Naive B cell (primary cell): ENCODE results near the gene STAT1. TPM values are rescaled to one million over a fixed set of nuclear protein-coding genes. Genes with fewer than 3 reads are reported as not detected.

Experiments used
- ATAC-seq, 2 donors: fragments of 150-1000 bp; cut with Tn5 transposase; 2 replicates each; pipeline ENCODE4 v1.10.0; 2021; ENCODE audit warnings: low read depth in 2 of 2, mild to moderate bottlenecking in 2 of 2, moderate library complexity in 2 of 2
- DNase-seq: peaks from one replicate; pipeline ENCODE4 v3.0.0; 2022
- H3K27ac Mint-ChIP-seq, 6 donors: one replicate each; pipeline ENCODE4 v1.8.0; 2020 to 2022; ENCODE audit warnings: mild to moderate bottlenecking in 6 of 6, mixed read lengths in 6 of 6, moderate library complexity in 5 of 6, inconsistent platforms in 2 of 6
- H3K27me3 Mint-ChIP-seq, 3 donors: one replicate each; pipeline ENCODE4 v1.8.0; 2021 to 2022; ENCODE audit warnings: mixed read lengths in 3 of 3, mild to moderate bottlenecking in 1 of 3
- H3K36me3 Mint-ChIP-seq, 2 donors: one replicate each; pipeline ENCODE4 v1.8.0; 2020 to 2022; ENCODE audit warnings: mixed read lengths in 2 of 2, inconsistent platforms in 1 of 2, mild to moderate bottlenecking in 1 of 2
- H3K4me1 Mint-ChIP-seq, 3 donors: one replicate each; pipeline ENCODE4 v1.8.0; 2020 to 2022; ENCODE audit warnings: mixed read lengths in 3 of 3, inconsistent platforms in 1 of 3, mild to moderate bottlenecking in 1 of 3, moderate library complexity in 1 of 3
- H3K4me3 Mint-ChIP-seq, 8 donors: one replicate each; pipeline ENCODE4 v1.8.0; 2020 to 2022; ENCODE audit warnings: mild to moderate bottlenecking in 8 of 8, mixed read lengths in 8 of 8, moderate library complexity in 8 of 8, inconsistent platforms in 2 of 8
- H3K9me3 Mint-ChIP-seq, 7 donors: one replicate each; pipeline ENCODE4 v1.8.0; 2020 to 2022; ENCODE audit warnings: mixed read lengths in 7 of 7, mild to moderate bottlenecking in 5 of 7, inconsistent platforms in 2 of 7, moderate library complexity in 1 of 7
- polyA plus RNA-seq, 6 donors: library from polyadenylated mRNA; unstranded; fragments of 300-500 nt; fragmentation: Illumina TruSeq; gene quantifications; one replicate each; pipeline ENCODE4 v1.2.3, GENCODE V29; 2021; ENCODE audit warnings: low read depth in 6 of 6

STAT1 gene
- polyA plus RNA-seq, 6 donors from 2014 or later, result 36.9 to 140 (median 54.8) TPM

DNA sequence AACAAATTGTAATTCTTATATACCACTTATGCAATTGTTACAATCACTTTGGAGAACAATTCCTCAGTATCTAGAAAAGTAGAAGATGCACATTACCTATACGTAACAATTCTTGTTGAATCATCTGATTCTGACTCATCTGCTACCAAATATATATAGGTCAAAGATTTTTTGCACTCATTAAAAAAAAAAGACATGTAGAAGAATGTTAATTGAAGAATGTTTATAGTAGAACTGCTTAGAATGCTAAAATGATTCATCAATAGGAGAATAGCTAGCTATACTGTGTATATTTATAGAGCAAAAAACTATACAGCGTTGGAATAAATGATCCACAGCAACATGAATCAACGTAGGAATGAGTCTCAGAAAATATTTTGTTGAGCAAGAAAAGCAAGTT lies 29.5 kb upstream of the STAT1 start:
- Mint-ChIP-seq H3K27me3 (peaks cover 4 to 19% (median 18%) of the 10 kb centered on the region in 3 donors), H3K27ac (no peak overlapping the region), H3K4me1 (no peaks in the 10 kb centered on the region), H3K36me3 (no peaks in the 10 kb centered on the region), H3K9me3 (peaks cover 0 to 10% (median 4%) of the 10 kb centered on the region in 7 donors), H3K4me3 (no peak overlapping the region)
- ATAC-seq (no peak), DNase-seq (no peak)

DNA sequence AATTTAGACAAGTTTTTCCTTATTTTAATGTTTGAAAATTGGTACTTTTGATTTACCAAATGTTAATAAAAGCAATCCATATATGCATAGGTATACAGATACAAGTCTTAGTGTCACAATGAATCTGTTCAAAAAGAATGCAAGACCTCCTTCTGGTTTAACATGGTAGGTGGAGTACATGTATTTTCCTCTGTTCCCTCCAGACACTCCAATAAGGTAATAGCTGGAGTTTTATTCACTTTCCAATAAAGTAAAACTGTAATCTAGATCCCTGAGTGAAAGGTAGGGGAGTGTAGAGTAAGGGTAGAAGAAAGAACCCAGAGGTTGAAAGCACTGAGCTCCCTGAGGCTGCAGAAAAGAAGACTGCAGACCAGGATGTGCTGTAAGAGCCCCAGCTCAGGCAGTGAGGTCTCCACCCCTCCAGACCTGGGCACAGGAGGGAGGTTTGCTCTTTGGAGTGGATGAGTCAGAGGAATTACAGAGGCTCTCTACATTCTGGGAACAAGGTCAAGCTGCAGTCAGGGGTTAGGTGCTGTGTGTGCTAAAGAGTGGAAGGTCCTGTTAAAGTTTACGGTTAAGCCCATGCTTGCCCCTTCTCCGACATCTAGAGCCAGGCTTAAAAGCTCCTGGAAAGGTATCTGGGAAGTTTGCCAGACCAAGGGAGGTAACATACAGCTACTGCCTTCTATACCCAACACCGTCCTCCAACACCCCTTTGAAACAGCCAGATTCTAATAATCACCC lies 27.6 kb upstream of the STAT1 start:
- Mint-ChIP-seq H3K36me3 (no peaks in the 10 kb centered on the region), H3K4me1 (no peaks in the 10 kb centered on the region), H3K27me3 (peaks cover 4 to 19% (median 10%) of the 10 kb centered on the region in 3 donors), H3K9me3 (peaks cover 0 to 10% (median 4%) of the 10 kb centered on the region in 7 donors), H3K27ac (no peak overlapping the region), H3K4me3 (no peak overlapping the region)
- ATAC-seq, result no peak
- DNase-seq, result no peak

DNA sequence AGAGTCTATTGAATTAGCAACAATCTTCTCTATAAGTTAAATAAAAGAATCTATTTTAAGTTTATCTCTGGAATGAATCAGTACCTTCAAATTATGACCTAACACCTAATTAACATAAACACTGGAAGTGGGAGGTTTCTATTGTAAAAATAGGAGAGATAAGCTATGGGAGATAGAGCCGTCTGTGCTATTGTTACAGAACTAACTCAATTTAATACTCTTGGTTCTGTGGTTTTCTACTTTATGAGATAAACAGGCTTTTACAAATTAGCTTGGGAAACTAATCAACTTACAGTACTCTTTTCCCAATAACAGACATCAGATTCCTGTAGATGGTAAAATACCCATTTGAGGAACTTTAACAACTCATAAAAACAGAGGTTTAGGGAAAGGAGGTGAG lies 25.6 kb upstream of the STAT1 start:
- H3K4me1 Mint-ChIP-seq, result no peaks in the 10 kb centered on the region
- no peak overlapping the region for H3K27ac Mint-ChIP-seq
- DNase-seq, result no peak
- ATAC-seq, result no peak
- no peaks in the 10 kb centered on the region for H3K36me3 Mint-ChIP-seq
- H3K27me3 Mint-ChIP-seq, result peaks cover 4 to 17% (median 6%) of the 10 kb centered on the region in 3 donors
- no peak overlapping the region for H3K4me3 Mint-ChIP-seq
- peaks cover 0 to 10% (median 4%) of the 10 kb centered on the region in 7 donors for H3K9me3 Mint-ChIP-seq

DNA sequence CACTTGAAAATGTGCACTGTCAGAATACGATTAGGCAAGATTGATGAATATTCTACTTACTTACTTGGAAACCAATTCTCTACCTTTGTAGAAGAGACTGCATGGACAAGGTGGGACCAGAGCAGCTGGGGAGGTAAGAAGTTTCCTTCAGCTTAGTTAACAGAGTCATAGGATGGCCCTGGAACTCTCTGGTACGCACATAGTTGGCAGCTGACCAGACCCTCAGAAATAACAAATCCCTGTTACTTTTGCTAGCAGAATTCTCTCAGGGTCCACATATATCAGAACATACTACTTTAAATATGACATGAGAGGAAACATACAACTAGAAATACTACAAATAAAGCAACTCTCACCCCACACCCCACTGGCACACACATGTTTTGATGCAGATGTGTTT lies 24.8 kb upstream of the STAT1 start:
- Mint-ChIP-seq H3K36me3 (no peaks in the 10 kb centered on the region), H3K4me3 (no peak overlapping the region), H3K4me1 (no peaks in the 10 kb centered on the region), H3K27me3 (peaks cover 0 to 10% (median 4%) of the 10 kb centered on the region in 3 donors), H3K27ac (no peak overlapping the region), H3K9me3 (peaks cover 0 to 3% (median 0%) of the 10 kb centered on the region in 7 donors)
- ATAC-seq (no peak), DNase-seq (no peak)

DNA sequence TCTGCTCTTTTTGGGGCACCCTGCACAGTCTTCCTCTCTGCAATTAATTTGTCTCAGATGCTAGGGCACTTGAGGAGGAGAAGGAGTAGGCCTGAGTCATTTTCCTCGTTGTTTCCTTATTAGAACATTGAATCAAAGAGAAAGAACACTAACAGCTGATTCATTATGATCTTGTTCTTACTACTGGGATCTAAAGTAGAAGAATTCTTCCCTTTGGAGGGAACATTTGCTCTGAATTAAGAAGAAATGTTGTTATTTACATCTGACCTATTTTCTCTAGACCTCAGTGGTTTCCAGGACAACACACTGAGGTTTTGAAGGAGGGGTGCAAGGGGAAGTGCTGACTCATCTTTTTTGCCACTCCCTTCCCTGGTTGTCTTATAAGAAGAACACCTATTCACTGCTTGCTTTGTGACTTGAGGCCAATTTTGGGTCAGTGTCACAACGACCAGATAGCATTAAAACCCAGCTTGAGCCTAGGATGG lies 24.3 kb upstream of the STAT1 start:
- peaks cover 0 to 10% (median 4%) of the 10 kb centered on the region in 3 donors for H3K27me3 Mint-ChIP-seq
- H3K9me3 Mint-ChIP-seq, result peaks cover 0 to 3% (median 0%) of the 10 kb centered on the region in 7 donors
- no peaks in the 10 kb centered on the region for H3K36me3 Mint-ChIP-seq
- H3K4me1 Mint-ChIP-seq, result no peaks in the 10 kb centered on the region
- no peak for DNase-seq
- no peak overlapping the region for H3K4me3 Mint-ChIP-seq
- ATAC-seq, result no peak
- H3K27ac Mint-ChIP-seq, result no peak overlapping the region

DNA sequence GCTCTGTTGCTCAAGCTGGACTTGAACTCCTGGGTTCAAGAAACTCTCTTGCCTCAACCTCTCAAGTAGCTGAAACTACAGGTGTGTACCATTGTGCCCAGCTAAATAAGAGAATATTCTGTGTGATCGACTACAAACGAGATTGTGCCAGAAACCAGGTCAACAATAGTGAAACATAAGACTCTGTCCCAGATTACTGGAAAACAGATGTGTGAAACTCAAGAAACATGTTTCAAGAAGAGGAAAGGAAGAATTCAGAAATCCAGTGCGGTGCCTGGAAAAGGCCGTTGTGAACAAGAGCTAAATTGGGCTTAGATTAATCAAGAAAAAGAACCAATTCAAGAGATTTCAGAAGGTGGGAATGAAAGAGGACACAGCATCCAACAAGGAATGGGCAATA lies 23.4 kb upstream of the STAT1 start:
- no peak for ATAC-seq
- no peak for DNase-seq
- Mint-ChIP-seq H3K4me3 (no peak overlapping the region), H3K27ac (no peak overlapping the region), H3K36me3 (no peaks in the 10 kb centered on the region), H3K27me3 (peaks cover 0 to 10% (median 4%) of the 10 kb centered on the region in 3 donors), H3K9me3 (no peaks in the 10 kb centered on the region), H3K4me1 (no peaks in the 10 kb centered on the region)

DNA sequence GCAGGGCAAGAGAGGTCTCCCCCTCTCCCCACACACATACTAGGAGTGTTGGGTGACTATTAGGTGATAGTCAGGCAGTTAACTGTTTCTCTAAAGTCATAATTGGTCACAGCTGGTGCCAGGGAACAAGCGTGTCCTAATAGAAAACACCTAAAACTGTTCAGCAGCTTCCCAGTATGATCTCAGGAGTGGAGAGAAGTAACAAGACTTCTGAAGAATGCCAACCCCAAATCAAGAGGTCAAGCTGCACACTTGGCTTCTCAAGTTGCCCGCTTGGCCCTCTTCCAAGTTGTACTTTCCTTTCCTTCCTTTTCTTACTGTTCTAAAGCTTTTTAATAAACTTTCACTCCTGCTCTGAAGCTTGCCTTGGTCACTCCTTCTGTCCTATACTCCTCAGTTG lies 22.4 kb upstream of the STAT1 start:
- H3K36me3 Mint-ChIP-seq, result no peaks in the 10 kb centered on the region
- H3K27ac Mint-ChIP-seq, result peak overlapping the region in 1 of 6 donors; percentile 17

DNA sequence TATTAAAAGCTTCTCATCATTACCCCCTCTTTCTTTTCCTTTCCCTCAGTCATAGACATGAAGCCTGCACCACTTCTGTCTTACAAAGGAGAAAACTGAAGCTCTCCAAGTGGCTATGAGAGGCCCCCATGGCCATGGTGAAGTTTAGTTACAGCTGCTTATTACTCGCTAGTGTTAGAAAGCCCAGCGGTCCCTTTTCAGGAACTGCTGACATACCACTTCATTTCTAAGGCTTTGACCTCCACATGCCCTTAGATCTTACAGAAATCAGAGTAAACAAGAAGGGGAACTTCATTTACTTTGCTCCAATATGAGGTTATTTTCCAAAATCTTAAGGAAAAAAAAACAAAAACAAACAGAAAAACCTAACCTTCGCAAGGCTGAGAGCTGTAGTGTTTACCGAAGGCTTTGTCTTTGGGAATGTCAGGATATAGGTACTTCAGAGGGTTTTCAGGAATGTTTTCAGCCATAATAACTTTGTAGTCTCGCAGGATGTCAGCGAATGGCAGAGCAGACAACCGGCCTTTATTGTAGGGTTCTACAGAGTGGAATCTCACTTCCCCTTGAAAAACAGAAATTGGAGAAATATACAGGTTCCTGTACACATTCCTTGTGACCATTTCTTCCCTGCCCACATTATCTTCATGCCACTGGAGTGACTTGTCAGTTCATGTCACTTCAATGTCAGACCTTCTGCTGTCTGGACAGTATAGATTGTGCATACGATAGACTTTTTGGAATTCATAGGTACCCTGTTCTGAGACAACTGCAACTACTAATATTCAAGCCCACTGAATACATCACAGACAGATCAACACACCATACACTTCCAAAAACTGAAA lies 18.8 kb upstream of the STAT1 start:
- H3K36me3 Mint-ChIP-seq, result no peaks in the 10 kb centered on the region
- no peak for ATAC-seq

More for the DNA sequence above, 22.4 kb upstream of the STAT1 start:
- Mint-ChIP-seq H3K4me1 (no peaks in the 10 kb centered on the region), H3K9me3 (no peaks in the 10 kb centered on the region), H3K27me3 (peaks cover 0 to 1% (median 0%) of the 10 kb centered on the region in 3 donors), H3K4me3 (no peak overlapping the region)
- DNase-seq (no peak), ATAC-seq (no peak)

DNA sequence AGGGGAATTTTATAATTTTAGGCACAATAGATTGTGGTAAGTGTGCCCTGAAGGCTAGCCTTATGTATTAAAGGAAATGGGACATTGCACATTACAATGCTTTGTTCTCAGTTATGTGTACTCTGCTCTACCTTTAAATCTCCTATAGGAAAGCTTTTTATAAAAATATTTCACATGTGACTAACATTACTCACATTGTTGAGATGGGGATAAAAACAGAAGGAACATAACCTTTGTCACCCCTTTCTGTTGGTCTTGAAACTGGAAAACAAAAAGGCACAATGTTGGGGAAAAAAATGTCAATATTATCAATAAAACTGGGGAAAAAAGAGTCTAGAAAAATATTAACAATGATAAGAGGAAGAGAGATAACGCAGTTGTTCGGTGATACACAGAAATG lies 17.3 kb upstream of the STAT1 start:
- H3K36me3 Mint-ChIP-seq, result no peaks in the 10 kb centered on the region
- H3K27me3 Mint-ChIP-seq, result no peaks in the 10 kb centered on the region
- H3K4me1 Mint-ChIP-seq, result peaks cover 0 to 9% (median 6%) of the 10 kb centered on the region in 3 donors
- H3K4me3 Mint-ChIP-seq, result no peak overlapping the region
- no peak for DNase-seq
- ATAC-seq, result no peak
- H3K9me3 Mint-ChIP-seq, result no peaks in the 10 kb centered on the region
- H3K27ac Mint-ChIP-seq, result no peak overlapping the region

More for the DNA sequence above, 18.8 kb upstream of the STAT1 start:
- DNase-seq, result no peak
- H3K27ac Mint-ChIP-seq, result no peak overlapping the region
- H3K4me1 Mint-ChIP-seq, result peaks cover 0 to 9% (median 6%) of the 10 kb centered on the region in 3 donors
- H3K9me3 Mint-ChIP-seq, result no peaks in the 10 kb centered on the region
- no peak overlapping the region for H3K4me3 Mint-ChIP-seq
- no peaks in the 10 kb centered on the region for H3K27me3 Mint-ChIP-seq

DNA sequence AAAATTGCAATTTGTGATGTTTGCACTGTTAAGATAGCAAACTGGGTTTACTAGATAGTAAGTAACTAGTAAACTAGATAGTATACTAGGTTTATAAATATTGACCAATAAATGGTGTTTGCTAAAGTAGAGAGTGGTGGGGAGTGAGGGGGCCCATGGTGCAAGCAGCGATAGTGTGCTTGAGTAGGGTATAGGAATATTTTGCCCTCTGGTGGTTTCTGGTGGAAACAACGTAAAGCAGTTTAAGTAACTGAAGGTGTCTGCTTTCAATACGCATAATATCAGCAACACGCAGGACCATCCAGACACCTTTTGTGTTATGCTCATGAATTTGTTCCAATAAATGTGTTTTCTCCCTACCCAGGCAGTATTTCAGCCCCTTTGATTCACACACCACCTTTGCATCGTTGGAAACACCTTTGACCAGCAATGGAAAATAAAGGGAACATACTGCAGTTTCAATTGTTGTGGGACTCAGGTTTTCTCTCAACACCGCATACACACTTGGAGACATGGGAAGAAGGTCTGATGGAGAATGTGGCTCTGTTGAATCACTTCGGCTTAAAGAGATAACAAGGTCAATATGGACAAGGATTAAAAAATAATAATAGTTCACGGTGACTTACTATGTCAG lies 16.7 kb upstream of the STAT1 start:
- Mint-ChIP-seq H3K4me3 (peak overlapping the region in 2 of 8 donors; percentile 24 to 40), H3K9me3 (no peaks in the 10 kb centered on the region), H3K4me1 (peaks cover 0 to 9% (median 6%) of the 10 kb centered on the region in 3 donors), H3K36me3 (no peaks in the 10 kb centered on the region), H3K27me3 (no peaks in the 10 kb centered on the region), H3K27ac (peak overlapping the region in 1 of 6 donors; percentile 15)
- peak; percentile 88 to 91 for ATAC-seq
- peak; percentile 41 for DNase-seq

DNA sequence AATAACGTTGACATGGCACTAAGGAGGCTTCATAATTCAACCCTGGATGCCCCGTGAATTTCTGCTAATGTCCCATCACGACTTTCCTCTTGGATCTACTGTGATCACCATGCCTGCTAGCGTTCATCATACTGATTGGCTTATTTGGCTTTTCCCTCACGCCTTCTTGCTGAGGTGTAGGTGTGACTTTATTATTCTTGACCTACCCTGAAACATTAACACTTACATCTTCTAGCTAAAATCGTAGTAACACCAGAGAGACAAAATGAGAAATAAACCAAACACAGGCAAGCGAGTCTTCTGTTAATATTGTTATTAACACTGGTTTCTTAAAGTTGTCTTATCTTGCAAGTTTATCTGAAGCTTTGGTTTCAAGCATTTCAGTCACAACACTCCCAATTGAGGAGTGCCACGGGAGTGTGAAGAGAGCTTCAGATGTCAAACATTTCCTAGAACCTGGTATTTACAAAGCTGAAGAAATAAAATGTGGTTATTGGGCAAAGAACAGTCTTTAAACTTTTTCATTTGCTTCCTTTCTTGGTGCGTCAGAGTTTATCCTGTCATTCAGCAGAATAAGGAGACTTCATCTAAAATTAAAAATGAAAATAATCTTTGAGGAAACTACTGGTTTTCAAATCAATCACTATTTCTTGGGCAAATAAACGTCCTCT lies 15.4 kb upstream of the STAT1 start:
- peaks cover 0 to 9% (median 6%) of the 10 kb centered on the region in 3 donors for H3K4me1 Mint-ChIP-seq

DNA sequence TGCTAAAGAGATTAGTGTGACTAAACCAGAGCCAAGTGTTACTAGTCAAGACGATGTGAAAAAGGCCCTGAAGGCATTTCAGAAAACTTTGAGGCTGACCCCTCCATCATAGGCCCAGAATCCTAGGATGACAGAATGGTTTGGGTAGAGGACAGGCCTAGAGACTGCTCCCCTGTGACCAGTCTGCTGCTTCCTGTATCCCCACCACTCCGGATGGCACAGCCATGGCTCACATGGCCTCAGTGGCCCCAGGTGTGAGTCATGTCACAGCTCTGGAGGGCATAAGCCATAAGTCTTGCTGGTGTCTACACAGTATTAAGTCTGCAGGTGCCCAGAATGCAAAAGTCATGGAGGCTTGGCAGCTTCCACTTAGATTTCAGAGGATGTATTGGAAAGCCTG lies 12.4 kb upstream of the STAT1 start:
- no peak for DNase-seq
- Mint-ChIP-seq H3K9me3 (no peaks in the 10 kb centered on the region), H3K36me3 (no peaks in the 10 kb centered on the region), H3K27me3 (no peaks in the 10 kb centered on the region), H3K27ac (no peak overlapping the region), H3K4me3 (no peak overlapping the region), H3K4me1 (peaks cover 0 to 9% (median 6%) of the 10 kb centered on the region in 3 donors)
- ATAC-seq, result no peak

More for the DNA sequence above, 15.4 kb upstream of the STAT1 start:
- H3K36me3 Mint-ChIP-seq, result no peaks in the 10 kb centered on the region
- H3K27ac Mint-ChIP-seq, result no peak overlapping the region
- H3K9me3 Mint-ChIP-seq, result no peaks in the 10 kb centered on the region
- no peaks in the 10 kb centered on the region for H3K27me3 Mint-ChIP-seq
- no peak for DNase-seq
- H3K4me3 Mint-ChIP-seq, result no peak overlapping the region
- ATAC-seq, result no peak

DNA sequence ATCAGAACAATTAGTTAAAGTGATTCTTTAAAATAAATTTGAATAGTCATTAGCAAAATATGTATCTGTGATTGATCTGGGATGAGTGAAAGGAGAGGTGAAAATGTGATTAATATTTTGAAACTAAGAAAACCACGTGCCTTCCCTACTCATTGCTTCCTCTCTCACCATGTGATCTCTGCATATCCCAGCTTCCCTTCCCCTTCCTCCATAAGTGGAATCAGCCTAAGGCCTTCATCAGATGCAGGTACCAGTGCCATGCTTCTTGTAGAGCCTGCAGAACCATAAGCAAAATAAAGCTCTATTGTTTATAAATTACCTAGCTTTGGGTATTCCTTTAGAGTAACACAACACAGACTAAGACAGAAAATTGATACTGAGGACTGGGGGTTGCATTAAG lies 11.2 kb upstream of the STAT1 start:
- Mint-ChIP-seq H3K27me3 (no peaks in the 10 kb centered on the region), H3K9me3 (no peaks in the 10 kb centered on the region), H3K4me1 (peaks cover 0 to 2% (median 0%) of the 10 kb centered on the region in 3 donors), H3K36me3 (no peaks in the 10 kb centered on the region), H3K27ac (no peak overlapping the region), H3K4me3 (no peak overlapping the region)
- no peak for DNase-seq
- ATAC-seq, result no peak
